Inferior parietal cortex (tissue), 1 donor: ENCODE measurements around the gene TSPAN16.
"Not testable (repeated sequence)": the region's sequence is repeated elsewhere in the genome, so short reads cannot be mapped to it uniquely, and the experiment has no call there.

Experiments used
- DNase-seq: peaks from one replicate; pipeline ENCODE4 v3.0.0-alpha.2; 2016; ENCODE audit errors: extremely low spot score

Gene TSPAN16

DNA sequence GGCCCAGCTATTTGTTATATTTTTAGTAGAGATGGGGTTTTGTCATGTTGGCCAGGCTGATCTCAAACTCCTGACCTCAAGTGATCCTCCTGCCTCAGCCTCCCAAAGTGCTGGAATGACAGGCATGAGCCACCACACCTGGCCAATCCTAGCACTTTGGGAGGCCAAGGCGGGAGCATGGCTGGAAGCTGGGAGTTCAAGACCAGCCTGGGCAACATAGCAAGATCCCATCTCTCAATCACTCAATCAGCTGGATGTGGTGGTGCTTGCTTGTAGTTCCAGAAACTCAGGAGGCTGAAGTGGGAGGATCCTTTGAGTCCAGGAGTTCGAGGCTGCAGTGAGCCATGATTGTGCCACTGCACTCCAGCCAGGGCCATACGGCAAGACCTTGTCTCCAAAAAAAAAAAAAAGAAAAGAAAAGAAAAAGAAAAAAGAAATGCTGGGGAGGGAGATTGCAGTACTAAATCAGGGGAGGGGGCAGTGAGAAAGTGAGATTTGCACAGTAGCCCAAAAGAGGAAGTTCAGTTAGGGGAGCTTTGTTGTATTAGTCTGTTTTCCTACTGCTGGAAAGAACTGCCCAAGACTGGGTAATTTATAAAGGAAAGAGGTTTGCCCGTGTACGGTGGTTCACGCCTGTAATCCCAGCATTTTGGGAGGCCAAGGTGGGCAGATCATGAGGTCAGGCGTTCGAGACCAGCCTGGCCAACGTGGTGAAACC, 24.5 kb downstream of the TSPAN16 start:
- not testable (repeated sequence) for DNase-seq

DNA sequence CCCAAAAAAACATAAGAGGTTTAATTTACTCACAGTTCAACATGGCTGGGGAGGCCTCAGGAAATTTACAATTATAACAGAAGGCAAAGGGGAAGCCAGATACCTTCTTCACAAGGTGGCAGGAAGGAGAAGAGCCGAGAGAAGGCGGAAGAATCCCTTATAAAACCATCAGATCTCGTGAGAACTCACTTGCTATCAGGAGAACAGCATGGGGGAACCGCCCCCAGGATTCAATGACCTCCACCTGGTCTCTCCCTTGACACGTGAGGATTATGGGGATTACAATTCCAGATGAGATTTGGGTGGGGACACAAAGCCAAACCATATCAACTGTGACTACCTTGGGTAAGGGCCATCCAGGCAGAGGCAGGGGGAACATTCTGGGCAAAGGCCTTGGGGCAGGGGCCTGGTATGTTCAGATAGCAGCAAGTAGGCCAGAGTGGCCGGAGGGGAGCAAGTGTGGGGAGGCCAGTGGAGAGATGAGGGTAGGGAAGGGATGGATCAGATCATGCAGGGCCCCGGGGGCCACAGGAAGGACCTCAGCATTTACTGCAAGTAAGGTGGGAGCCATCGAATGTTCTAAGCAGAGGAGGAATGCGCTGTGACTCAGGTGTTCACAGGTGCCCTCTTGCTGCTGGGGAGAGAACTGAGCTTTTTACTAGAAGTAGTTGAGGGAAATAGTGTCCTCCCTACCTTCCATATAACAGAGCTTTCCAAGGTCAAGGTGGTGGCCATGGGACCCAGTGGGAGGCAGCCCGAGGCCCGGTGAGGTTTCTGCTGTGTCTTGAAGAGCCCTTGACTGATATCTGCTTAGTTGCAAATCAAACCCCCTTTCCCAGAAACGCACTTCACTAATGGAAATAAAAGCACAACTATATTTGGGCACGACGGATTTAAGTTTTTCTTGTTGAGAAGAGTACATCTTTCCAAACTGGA, 25.5 kb downstream of the TSPAN16 start:
- DNase-seq, result no peak

GRCh38 chr19:11322269-11323024, 26.5 kb downstream of the TSPAN16 start:
- DNase-seq, result no peak

DNA sequence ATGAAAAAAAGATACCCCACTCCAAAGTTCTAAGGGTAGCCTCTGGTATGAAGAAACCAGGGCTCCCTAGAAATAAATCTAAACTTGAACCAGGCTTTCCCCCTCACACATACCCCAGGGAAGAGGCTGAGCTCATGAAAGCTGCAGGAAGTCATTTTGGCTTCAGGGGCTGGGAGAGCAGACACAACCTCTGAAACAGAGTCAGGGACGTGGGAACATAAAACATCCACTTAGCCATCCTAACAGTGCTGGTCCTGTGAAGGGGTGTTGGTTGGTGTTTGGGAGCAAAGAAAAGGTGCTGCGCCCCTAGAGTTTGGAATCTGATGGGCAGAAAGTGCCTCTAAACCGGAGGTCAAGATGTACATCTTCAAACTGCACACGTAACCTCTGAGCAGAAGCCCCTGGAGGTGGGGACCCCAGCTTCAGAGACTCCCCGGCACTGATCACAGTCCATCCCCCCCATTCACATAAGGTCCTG, 27.7 kb downstream of the TSPAN16 start:
- no peak for DNase-seq

- DNase-seq, result no peak
Measured at GRCh38 chr19:11324079-11324661, 28.2 kb downstream of the TSPAN16 start.

DNA sequence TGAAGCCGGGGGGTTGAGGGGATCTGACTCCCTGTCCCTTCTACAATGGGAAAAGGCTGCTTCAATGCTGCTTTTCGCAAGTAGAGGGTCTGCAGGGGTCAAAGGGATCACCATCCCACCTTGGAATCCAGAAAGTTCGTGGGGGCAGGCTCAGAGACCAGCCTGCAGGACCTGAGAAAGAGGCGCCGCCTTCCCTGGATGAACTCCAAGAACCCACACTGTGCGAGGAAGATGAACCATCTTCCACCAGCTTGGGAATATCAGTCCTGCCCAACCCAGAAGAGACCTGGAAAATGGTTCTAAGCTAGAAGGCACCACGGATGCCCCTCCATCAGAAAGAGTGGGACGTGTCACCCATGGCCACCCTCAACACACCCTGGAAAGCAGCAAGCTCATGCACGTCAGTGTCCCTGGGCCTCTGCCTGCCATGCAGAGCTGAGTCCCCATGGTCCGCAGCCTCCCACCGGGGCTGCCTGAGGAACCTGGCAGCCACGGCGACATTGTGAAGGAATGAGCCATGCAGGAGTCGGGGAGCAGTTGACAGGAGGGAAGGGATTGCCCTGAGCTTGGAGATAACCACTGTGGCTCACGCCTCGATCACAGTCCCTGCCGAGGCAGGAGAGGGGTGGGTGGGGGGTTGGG, 28.9 kb downstream of the TSPAN16 start:
- DNase-seq, result no peak

DNA sequence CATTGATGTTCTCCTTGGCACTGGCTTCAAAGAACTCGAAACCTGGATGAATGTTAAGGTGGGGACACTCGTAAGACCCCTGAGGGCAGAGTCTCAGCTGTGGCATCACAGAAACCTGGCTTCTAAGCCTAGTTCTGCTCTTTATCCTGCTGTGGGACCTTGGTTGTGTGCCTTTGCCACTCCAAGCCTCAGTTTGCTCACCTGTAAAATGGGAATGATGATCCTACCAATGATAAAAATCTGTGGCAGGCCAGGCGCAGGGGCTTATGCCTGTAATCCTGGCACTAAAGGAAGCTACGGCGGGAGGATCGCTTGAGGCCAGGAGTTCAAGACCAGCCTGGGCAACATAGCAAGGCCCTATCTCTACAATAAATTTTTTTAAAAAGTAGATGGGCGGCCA, 29.6 kb downstream of the TSPAN16 start:
- DNase-seq, result no peak

DNA sequence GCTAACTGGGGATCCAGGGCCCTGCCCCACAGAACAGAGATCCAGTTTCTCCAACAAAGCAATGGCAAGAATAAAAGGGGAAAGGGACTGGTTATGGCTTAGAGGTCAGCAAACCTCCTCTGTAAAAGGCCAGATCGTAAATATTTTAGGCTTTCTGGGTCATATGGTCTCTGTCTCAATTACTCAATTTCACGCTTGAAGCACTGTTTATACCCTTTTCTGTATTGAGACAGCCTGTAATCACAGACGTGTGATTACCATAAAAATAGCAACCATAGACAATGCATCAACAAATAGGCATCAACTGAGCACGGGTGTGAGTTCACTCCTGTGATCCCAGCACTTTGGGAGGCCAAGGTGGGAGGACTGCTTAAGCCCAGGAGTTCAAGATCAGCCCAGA, 34.2 kb downstream of the TSPAN16 start:
- DNase-seq, result no peak

- DNase-seq, result no peak
Measured at GRCh38 chr19:11331502-11331901, 35.5 kb downstream of the TSPAN16 start.

- no peak for DNase-seq
Measured at GRCh38 chr19:11332822-11333221, 36.9 kb downstream of the TSPAN16 start.

DNA sequence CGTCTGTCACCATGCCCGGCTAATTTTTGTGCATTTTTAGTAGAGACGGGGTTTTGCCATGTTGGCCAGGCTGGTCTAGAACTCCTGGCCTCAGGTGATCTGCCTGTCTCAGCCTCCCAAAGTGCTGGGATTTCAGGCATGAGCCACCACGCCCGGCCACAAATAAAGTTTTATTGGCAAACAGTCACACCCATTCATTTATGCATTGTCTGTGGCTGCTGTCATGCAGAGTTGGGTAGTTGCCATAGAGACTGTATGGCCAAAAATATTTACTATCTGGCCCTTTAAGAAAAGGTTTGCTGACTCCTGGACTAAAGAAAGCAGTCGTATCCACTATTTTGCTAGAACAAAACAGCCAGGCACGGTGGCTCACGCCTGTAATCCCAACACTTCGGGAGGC, 37.9 kb downstream of the TSPAN16 start:
- not testable (repeated sequence) for DNase-seq

DNA sequence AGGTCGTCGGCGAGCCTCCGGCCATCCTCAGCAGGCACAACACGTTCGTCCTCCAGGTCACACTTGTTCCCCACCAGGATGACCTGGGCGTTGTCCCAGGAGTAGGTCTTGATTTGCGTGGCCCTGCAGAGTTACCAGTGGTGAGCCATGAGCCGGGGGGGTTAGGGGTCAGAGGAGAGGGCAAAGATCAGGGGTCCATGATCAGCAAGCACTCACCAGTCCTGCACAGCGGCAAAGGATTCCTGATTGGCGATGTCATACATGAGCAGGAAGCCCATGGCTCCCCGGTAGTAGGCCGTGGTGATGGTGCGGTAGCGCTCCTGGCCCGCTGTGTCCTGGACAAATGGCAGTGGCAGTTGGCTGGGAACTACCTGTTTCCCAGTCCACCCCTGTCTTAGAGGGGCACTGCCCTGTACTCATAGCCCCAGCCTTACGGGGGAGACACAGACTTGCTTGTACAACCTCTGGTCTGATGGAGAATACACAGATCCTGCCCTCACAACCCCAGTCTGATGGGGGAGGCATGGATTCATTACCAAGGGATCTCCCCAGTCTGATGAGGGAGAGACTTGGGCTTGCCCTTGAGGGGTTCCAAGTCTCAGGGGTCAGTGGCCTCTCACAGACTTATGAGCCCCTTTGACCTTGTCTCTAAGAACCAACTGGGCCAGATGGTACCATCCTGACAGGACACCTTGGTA, 39.6 kb downstream of the TSPAN16 start:
- DNase-seq, result no peak

- DNase-seq, result no peak
Measured at GRCh38 chr19:11337080-11337479, 41.1 kb downstream of the TSPAN16 start.

DNA sequence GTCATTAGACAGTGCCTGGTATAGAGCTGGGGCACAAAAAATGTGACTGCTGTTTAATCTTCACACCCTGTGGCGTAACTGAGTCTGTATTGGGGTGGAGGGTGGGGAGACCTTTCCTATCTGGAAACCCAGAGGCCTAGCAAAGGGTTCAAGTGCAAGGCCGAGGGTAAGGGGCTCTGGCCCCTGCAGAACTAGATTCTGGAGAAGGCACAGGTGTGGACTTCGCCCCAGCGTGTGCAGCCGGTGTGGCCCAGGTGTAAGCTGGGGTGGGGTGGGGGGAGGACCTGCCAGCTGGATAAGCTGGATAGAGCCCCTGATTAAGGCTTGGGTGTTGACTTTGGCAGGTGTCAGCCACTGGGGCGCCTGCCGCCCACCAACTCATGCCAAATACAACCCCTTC, 42.2 kb downstream of the TSPAN16 start:
- DNase-seq, result no peak

GRCh38 chr19:11338569-11339253, 42.8 kb downstream of the TSPAN16 start:
- DNase-seq, result no peak

- peak; percentile 70 for DNase-seq
Measured at GRCh38 chr19:11339254-11340098, 43.5 kb downstream of the TSPAN16 start, which contains the start of gene RAB3D. Gene RAB3D, minus strand, starts transcription at chr19:11339657. Its CDS starts 2,258 bp downstream, at chr19:11337399.

DNA sequence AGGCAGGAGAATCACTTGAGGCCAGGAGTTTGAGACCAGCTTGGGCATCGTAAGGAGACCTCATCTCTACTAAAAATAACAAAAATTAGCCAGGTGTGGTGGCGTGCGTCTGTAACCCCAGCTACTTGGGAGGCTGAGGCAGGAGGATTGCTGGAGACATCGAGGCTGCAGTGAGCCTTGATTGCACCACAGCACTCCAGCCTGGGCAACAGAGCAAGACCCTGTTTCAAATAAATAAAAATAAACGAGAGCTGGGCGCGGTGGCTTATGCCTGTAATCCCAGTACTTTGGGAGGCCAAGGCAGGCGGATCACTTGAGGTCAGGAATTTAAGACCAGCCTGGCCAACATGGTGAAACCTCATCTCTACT, 44.1 kb downstream of the TSPAN16 start:
- DNase-seq, result not testable (repeated sequence)

DNA sequence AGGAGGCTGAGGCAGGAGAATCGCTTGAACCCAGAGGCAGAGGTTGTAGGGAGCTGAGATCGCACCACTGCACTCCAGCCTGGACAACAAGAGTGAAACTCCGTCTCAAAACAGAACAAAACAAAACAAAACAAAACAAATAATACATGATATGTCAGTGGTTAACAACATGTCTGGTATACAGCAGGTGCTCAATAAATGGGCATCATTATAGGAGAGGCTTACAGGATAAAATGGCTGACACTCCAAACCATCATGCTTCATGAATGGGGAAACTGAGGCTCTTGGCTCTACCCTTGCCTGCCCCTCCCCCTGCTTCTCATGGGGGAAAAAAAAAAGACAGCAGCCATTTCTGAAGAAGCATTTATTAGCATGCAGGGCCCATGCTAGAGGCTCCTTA, 46.5 kb downstream of the TSPAN16 start:
- no peak for DNase-seq
